WTC11 (cell line): ENCODE measurements around the gene TMC1.

Source experiments
- AFF4 ChIP-seq: sonication (generic); formaldehyde crosslinking; IDR thresholded peaks from 2 replicates; pipeline ENCODE4 v1.8.1; 2023; ENCODE audit warnings: mild to moderate bottlenecking, missing genetic modification reagents, borderline replicate concordance
- CTCF ChIP-seq: fragments of 200-600 bp; IDR thresholded peaks from 2 replicates; pipeline ENCODE4 v1.8.0; 2022; ENCODE audit warnings: antibody characterized with exemption
- KAT7 ChIP-seq: sonication (generic); formaldehyde crosslinking; IDR thresholded peaks from 2 replicates; pipeline ENCODE4 v1.8.1; 2023; ENCODE audit warnings: missing genetic modification reagents, mild to moderate bottlenecking, borderline replicate concordance
- NR2C2 ChIP-seq: sonication (generic); formaldehyde crosslinking; IDR thresholded peaks from 2 replicates; pipeline ENCODE4 v1.8.0; 2022; ENCODE audit warnings: mild to moderate bottlenecking, missing genetic modification reagents
- TF ChIP-seq, protein P1 (sequence below): sonication (generic); formaldehyde crosslinking; IDR thresholded peaks from 2 replicates; pipeline ENCODE4 v1.8.1; 2022; ENCODE audit warnings: low read depth, missing genetic modification reagents, borderline replicate concordance

DNA sequence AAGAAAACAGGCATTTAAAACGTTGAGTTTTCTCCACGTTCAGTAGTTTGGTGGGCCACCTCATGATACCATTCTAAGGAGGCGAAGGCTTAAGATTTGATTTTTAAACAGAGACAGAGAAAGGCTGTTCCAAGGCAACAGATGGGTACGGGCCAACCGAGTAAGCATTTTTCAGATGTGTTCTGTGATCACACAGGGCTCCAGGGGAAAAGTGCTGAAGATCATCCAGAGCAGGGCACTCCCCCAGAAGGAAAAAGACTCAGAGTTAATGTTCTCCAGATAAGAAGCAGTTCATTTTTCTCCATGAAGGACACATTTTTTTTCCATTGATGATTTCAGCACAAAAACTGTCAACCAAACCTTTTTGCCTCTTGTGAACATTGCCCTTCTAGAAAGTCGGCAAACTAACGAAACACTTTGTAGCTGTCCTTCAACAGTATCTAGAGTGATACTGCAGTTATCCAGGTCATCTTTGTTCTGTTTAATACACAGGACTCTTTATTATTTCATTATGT, 292.7 kb downstream of the TMC1 start:
- TF ChIP-seq, protein P1, sequence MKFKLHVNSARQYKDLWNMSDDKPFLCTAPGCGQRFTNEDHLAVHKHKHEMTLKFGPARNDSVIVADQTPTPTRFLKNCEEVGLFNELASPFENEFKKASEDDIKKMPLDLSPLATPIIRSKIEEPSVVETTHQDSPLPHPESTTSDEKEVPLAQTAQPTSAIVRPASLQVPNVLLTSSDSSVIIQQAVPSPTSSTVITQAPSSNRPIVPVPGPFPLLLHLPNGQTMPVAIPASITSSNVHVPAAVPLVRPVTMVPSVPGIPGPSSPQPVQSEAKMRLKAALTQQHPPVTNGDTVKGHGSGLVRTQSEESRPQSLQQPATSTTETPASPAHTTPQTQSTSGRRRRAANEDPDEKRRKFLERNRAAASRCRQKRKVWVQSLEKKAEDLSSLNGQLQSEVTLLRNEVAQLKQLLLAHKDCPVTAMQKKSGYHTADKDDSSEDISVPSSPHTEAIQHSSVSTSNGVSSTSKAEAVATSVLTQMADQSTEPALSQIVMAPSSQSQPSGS, result no peak
- TF ChIP-seq NR2C2 (CRISPR knock-in tag) (no peak), AFF4 (CRISPR knock-in tag) (no peak), KAT7 (CRISPR knock-in tag) (no peak), CTCF (no peak)
